ENCODE data around the gene PFN1.

The PFN1 gene

GRCh38 chr17:4944554-4945175, 3.7 kb downstream of the PFN1 start:
- TF ChIP-seq TAF1 (IDR thresholded peaks at IDR 0.05; ENCODE audit: low read depth) (no peak), CEBPB (IDR thresholded peaks at IDR 0.05) (no peak), FOXM1 (IDR thresholded peaks at IDR 0.05; ENCODE audit: borderline replicate concordance, low read depth) (no peak), MAX (IDR thresholded peaks at IDR 0.05) (no peak), CREB1 (IDR thresholded peaks at IDR 0.05; ENCODE audit: low read depth) (no peak), USF1 (IDR thresholded peaks at IDR 0.05) (no peak), YY1 (IDR thresholded peaks at IDR 0.05; ENCODE audit: low read depth) (no peak), ZBTB7A (IDR thresholded peaks at IDR 0.05; ENCODE audit: low read depth) (no peak), EGR1 (IDR thresholded peaks at IDR 0.05) (no peak), REST (IDR thresholded peaks at IDR 0.05; ENCODE audit: low read depth) (no peak), RAD21 (IDR thresholded peaks at IDR 0.05; ENCODE audit: low read depth) (no peak)

- TF ChIP-seq EP300 (IDR thresholded peaks at IDR 0.05; ENCODE audit: borderline replicate concordance), result no peak
- TF ChIP-seq USF1 (IDR thresholded peaks at IDR 0.05), result no peak
- TF ChIP-seq YY1 (IDR thresholded peaks at IDR 0.05; ENCODE audit: low read depth), result no peak
- TF ChIP-seq ZBTB7A (IDR thresholded peaks at IDR 0.05; ENCODE audit: low read depth), result no peak
- no peak for TF ChIP-seq EGR1 (IDR thresholded peaks at IDR 0.05)
- no peak for TF ChIP-seq NFIC (IDR thresholded peaks at IDR 0.05)
Measured at GRCh38 chr17:4944163-4944553, 4.2 kb downstream of the PFN1 start.

GRCh38 chr17:4942760-4943508, 5.4 kb downstream of the PFN1 start:
- no peak for TF ChIP-seq USF1 (IDR thresholded peaks at IDR 0.05)
- no peak for TF ChIP-seq TCF12 (IDR thresholded peaks at IDR 0.05; ENCODE audit: low read depth)
- TF ChIP-seq REST (IDR thresholded peaks at IDR 0.05; ENCODE audit: low read depth), result no peak
- no peak for TF ChIP-seq ZBTB7A (IDR thresholded peaks at IDR 0.05; ENCODE audit: low read depth)
- no peak for TF ChIP-seq NFIC (IDR thresholded peaks at IDR 0.05)
- no peak for TF ChIP-seq TAF1 (IDR thresholded peaks at IDR 0.05; ENCODE audit: low read depth)
- no peak for TF ChIP-seq MAX (IDR thresholded peaks at IDR 0.05)
- TF ChIP-seq CEBPB (IDR thresholded peaks at IDR 0.05), result no peak
- TF ChIP-seq FOXM1 (IDR thresholded peaks at IDR 0.05; ENCODE audit: borderline replicate concordance, low read depth), result no peak
- no peak for TF ChIP-seq EP300 (IDR thresholded peaks at IDR 0.05; ENCODE audit: borderline replicate concordance)

GRCh38 chr17:4941319-4941610, 7.1 kb downstream of the PFN1 start:
- TF ChIP-seq YY1 (IDR thresholded peaks at IDR 0.05; ENCODE audit: low read depth) (no peak), EGR1 (IDR thresholded peaks at IDR 0.05) (no peak), MAX (IDR thresholded peaks at IDR 0.05) (no peak), NFIC (IDR thresholded peaks at IDR 0.05) (no peak), EP300 (IDR thresholded peaks at IDR 0.05; ENCODE audit: borderline replicate concordance) (no peak), FOXM1 (IDR thresholded peaks at IDR 0.05; ENCODE audit: borderline replicate concordance, low read depth) (no peak), CEBPB (IDR thresholded peaks at IDR 0.05) (no peak), CREB1 (IDR thresholded peaks at IDR 0.05; ENCODE audit: low read depth) (no peak), USF1 (IDR thresholded peaks at IDR 0.05) (no peak), TAF1 (IDR thresholded peaks at IDR 0.05; ENCODE audit: low read depth) (no peak), REST (IDR thresholded peaks at IDR 0.05; ENCODE audit: low read depth) (no peak), TCF12 (IDR thresholded peaks at IDR 0.05; ENCODE audit: low read depth) (no peak), TEAD4 (IDR thresholded peaks at IDR 0.05) (no peak), RAD21 (IDR thresholded peaks at IDR 0.05; ENCODE audit: low read depth) (no peak), ZBTB7A (IDR thresholded peaks at IDR 0.05; ENCODE audit: low read depth) (no peak)

Data from Ishikawa (cell line).